Measurements from ENCODE around the gene POLRMT.
"Not testable (repeated sequence)": the region's sequence is repeated elsewhere in the genome, so short reads cannot be mapped to it uniquely, and the experiment has no call there.

Gene POLRMT

DNA sequence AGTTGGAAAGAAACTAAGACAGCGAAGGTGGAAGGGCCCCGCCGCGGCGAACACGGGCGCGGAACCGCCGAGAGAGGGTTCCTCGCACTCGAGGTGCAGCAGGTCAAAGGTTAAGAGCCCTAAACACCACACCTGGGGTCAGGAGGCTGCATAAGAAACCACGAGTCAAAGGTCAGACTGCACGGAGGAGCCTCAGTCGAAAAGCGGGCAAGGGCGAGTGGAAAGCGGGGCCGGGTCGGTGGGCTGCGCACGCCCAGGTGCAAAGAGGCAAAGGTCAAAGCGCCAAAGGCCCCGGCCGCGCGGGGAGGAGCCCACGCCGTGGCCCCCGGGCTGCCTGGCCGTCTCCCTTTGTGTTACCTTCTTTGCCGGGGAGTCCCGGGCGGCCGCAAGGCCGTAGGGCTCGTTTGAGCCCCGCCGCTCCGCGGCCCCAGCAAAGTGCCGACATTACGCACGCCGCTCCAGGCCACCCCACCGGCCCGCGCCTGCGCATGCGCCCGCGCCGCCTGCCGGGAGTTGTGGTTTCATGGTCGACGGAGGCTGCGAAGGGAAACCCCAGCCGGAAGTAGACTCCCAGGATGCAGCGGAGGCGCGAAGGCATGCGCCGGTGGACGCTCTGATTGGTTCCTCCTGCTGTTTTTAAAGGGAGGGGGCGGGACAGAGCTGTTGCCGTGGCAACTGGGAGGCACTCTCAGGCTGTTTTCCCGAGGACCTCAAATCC is at the start of gene POLRMT:
Gene POLRMT (minus strand): TSS at position 470 of the 718 bp plus-strand sequence. CDS start 25 bp downstream, at position 445.
- peak; percentile 97 for DNase-seq

DNA sequence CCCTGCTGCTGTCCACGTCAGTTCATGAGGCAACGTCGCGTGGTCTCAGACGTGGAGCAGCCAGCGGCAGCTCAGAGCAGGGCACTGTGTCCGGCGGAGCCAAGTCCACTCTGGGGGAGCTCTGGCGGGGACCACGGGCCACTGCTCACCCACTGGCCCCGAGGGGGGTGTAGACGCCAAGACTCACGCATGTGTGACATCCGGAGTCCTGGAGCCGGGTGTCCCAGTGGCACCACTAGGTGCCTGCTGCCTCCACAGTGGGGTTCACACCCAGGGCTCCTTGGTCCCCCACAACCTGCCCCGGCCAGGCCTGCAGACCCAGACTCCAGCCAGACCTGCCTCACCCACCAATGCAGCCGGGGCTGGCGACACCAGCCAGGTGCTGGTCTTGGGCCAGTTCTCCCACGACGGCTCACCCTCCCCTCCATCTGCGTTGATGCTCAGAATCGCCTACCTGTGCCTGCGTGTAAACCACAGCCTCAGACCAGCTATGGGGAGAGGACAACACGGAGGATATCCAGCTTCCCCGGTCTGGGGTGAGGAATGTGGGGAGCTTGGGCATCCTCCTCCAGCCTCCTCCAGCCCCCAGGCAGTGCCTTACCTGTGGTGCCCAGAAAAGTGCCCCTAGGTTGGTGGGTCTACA is 49.5 kb upstream of the POLRMT start:
- no peak for DNase-seq

DNA sequence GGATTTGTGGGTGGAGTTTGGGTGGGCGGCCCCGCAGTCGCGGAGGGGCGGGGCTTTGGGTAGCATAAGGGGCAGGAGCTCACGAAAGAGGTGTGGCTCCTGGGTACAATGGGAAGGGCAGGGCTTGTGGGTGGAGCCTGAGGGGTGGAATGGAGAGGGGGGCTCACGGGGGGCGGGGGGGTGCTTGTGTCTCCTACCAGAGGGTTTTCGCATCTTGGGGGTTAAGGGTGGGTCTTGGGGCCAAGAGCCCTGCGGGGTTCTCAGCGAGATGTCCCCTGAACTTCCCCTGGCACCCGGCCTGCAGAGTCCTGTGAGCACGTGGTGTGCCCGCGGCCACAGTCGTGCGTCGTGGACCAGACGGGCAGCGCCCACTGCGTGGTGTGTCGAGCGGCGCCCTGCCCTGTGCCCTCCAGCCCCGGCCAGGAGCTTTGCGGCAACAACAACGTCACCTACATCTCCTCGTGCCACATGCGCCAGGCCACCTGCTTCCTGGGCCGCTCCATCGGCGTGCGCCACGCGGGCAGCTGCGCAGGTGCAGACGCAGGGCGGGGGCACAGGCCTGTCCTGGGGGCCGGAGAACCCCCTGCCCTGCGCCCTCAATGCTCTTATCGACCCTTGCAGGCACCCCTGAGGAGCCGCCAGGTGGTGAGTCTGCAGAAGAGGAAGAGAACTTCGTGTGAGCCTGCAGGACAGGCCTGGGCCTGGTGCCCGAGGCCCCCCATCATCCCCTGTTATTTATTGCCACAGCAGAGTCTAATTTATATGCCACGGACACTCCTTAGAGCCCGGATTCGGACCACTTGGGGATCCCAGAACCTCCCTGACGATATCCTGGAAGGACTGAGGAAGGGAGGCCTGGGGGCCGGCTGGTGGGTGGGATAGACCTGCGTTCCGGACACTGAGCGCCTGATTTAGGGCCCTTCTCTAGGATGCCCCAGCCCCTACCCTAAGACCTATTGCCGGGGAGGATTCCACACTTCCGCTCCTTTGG is 48.0 kb upstream of the POLRMT start:
- DNase-seq, result peak; percentile 94

DNA sequence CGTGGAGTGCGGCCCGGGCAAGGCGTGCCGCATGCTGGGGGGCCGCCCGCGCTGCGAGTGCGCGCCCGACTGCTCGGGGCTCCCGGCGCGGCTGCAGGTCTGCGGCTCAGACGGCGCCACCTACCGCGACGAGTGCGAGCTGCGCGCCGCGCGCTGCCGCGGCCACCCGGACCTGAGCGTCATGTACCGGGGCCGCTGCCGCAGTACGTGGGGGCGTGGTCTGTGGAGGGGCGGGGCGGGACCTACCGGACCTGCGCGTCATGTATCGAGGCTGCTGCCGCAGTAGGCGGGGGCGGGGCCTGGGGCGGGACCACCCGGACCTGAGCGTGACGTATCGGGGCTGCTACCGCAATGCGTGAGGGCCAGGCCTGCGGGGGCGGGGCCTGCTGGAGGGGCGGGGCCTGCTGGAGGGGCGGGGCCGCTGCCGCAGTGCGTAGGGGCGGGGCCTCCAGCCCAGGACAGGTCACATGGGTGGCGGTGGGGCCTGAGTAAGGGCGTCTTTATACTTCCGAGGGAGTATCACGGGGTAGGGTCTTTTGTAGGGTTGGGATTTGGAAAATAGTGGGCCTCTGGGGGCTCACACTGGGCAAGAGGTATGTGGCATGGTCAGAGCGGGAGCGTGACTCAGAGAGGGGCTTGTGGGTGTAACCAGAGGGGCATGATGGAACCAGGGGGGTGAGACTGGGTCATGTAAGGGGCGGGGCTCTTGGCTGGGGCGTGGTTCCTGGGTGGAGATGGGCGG is 47.1 kb upstream of the POLRMT start:
- peak; percentile 100 for DNase-seq

DNA sequence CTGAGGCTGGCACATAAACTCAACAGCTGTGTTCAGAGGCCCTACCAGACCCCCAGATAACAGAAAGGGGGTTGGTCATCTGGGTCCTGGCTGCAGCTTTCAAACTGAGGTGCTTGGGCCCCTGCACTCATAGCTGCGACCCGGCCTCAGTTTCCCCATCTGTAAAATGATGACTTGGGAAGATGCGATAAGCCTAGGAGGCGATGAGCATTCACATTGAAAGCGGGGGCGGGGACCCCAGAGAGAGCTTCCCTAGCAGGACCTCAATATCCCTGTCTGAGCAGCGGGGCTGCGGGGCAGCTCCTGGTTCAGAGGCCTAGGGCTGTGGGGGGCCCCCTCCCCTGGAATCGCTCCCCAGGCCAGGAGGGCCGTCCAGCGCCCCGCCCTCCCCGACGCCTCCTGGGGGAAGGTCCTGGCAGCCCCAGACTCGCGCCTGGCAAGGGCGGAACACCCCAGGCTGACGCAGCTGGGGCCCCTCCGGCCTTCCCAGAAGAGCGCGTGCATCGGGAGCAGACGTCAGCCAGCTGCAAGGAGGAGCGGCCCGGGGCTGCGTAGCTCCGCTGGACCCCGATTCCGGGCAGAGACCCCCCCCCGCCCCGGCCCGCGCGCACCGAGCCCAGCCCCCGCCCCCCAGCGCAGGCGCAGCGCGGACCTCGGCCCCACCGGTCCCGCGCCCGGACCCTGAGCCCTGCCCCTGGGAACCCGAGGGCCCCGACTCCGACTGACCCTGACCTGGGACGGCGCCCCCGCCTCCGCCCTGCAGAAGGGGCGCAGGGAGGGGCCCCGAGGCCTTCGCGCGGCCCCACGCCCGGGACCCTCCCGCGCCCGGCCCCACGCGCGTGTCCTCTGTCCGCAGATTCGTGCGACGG is 46.3 kb upstream of the POLRMT start:
- DNase-seq, result peak; percentile 68

DNA sequence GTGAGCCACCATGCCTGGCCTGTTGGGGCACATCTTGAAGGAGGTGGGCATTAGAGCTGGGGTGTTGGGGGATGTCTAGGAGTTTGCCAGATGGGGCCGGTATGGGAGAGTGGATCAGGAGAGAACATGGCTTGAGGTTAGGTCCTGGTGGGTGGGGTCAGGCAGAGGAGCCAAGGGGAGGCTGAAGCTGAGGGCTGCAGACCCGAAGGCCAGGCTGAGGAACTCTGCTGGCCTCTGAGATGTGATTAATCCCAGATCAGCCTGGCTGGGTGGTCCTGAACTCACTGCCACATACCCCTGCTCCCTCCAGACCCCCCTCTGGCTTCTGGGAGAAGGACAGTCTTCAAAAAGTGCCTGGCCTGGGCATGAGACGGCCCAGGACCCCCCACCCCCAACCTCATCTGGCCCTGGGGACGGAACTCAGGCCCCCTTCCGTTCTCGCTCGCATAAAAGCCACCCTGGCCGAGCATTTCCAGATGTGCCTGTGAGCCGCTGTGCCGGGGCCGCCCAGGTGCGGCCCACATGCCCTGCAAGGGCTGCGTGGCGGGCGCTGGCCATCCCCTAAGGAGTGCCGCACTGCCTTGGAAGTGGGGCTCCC is 45.6 kb upstream of the POLRMT start:
- DNase-seq, result no peak

DNA sequence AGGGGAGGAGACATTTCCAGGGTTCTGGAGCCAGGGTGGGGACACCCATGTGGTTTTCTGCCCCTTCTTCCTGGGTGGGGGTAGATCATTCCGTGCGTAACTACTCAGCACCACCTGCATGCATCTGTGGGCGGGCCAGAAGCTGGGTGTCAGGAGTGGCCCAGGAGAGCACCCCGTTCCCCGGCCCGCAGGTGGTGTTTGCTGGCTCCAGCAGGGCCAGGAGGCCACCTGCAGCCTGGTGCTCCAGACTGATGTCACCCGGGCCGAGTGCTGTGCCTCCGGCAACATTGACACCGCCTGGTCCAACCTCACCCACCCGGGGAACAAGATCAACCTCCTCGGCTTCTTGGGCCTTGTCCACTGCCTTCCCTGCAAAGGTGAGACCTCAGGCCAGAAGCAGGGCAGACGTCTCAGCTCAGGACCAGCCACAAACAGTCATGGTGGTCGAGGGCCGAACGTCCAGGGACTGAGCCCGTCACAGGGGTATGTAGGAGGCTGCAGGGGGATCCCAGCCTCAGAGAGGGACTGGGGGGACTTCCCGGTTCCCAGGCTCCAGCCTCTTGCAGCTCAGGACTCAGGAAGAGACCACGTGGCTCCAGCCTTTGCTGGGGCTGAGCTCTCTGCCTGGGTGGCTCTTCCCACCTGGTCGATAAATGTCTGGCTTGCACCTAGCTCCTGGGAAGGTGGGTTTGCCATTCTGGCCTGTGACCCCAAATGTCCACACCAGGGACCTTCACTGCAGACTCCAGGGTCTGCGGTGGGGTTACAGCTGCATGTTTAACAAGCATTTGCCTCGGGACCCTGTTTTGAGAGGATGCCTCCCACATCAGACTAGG is 44.5 kb upstream of the POLRMT start:
- no peak for DNase-seq

DNA sequence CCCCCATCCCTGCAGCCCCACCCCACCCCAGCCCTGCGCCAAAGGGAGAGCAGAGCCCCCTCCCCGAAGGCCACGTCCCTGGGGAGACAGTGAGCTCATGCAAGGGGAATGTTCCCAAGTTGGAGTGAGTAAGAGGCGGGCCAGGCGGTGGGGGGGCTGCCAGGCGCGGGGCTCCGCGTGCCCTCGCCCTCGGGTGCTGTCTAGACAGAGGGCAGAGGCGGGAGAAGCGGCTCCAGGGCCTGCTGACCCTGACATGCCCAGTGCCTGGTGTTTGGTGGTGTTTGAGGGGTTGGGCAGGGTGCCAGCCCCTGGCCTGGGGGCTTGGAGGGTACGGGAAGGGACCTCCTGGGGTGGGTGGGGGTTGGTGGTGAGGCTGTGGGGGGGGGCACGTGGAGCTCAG is 43.9 kb upstream of the POLRMT start:
- DNase-seq, result no peak

DNA sequence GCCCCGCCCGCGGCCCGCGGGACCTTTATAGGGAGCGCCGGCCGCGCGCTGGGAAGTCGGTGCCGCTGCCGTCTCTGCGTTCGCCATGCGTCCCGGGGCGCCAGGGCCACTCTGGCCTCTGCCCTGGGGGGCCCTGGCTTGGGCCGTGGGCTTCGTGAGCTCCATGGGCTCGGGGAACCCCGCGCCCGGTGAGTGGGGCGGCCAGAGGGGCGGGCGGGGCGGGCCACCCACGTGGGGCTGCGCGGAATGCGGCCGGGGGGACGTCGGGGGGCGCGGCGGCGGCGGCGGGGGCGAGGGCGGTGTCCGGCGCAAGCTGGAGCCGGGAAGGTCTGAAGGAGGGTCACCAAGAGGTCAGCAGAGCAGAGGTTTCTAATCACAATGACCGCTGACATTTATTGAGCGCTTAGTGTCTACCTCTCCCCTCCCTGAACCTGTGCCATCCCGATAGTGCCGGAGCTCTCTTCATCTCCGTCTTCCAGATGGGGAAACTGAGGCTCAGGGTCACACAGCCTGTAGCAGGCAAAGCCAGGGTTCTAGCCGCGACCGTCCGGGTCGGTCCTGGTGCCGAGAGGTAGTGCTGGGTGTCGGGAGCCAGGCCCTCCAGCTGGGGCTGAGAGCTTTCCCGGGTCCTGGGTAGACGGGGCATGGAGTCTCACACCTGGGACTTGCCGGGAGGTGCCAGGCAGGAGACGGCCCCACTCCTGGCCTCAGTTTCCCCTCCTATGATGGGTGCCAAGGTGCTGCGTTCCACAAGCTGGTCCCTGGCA is 43.2 kb upstream of the POLRMT start, which contains the start of gene FSTL3:
Gene FSTL3 (plus strand): TSS at position 54 of the 767 bp plus-strand sequence. CDS start 32 bp downstream, at position 86.
- no peak for DNase-seq

DNA sequence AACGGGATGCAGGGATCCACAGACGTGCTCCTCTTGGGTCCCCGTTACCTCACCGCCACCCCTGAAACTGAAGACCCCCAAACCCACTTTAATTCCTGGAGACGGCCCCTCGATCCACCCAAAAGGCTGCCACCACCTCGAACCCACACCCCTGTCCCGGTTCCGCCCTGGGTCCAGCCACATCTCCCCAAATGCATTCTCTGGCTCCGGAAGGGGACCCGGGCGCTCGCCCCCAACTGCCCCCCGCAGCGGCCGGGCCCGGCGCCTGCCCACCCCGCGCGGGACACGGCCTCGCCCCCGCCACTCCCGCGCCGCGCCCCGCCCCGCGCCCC is 42.6 kb upstream of the POLRMT start:
- no peak for DNase-seq

DNA sequence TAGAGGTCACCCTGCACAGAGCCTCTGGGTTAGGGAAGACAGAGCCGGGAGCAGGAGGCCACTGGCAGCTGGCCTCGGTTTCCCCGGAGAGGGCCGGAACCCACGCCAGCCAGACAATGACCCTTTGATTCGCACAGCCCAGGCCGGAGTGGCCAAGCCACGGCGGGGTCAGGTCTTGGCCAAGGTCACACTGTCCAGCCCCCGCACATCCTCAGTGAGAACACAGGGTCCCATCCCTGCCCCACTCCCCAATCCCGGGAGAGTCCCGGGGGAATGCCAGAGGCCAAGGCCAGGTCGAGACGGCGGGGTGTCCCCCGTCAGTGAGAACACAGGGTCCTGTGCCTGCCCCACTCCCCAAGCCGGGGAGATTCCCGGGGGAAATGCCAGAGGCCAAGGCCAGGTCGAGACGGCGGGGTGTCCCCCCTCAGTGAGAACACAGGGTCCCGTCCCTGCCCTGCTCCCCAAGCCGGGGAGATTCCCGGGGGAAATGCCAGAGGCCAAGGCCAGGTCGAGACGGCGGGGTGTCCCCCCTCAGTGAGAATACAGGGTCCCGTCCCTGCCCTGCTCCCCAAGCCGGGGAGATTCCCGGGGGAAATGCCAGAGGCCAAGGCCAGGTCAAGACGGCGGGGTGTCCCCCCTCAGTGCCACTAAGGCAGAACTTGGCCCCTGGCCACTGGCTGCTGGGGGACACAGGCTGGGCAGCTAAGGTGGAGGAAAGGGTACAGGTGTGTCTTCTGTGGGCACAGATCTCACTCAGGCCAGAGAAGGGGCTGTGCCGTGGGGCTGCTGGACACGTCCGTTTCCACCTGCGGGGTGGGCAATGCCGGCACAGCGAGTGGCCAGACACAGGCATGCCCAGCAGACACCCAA is 41.2 kb upstream of the POLRMT start:
- DNase-seq, result no peak

DNA sequence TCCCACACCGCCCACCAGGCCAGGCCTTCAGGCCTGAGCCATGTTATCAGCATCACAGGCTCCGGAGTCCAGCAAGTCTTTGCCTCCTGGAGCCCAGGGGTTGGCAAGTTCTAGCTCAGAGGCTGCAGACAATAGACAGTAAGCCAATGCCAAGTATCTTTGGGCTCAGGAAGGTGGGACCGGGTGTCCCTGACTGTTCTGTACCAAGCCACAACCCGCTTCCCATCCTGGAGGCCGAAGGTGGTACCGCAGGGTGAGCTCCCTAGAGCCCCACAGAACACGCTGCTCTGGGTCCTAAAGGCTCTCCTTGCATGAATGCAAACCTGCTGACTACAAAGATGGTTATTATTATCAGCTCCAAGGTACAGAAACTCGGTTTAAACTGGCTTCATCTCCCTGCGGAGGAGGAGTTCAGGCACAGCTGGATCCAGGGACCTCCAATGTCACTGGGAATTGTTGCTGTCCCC is 37.3 kb upstream of the POLRMT start:
- DNase-seq, result no peak

DNA sequence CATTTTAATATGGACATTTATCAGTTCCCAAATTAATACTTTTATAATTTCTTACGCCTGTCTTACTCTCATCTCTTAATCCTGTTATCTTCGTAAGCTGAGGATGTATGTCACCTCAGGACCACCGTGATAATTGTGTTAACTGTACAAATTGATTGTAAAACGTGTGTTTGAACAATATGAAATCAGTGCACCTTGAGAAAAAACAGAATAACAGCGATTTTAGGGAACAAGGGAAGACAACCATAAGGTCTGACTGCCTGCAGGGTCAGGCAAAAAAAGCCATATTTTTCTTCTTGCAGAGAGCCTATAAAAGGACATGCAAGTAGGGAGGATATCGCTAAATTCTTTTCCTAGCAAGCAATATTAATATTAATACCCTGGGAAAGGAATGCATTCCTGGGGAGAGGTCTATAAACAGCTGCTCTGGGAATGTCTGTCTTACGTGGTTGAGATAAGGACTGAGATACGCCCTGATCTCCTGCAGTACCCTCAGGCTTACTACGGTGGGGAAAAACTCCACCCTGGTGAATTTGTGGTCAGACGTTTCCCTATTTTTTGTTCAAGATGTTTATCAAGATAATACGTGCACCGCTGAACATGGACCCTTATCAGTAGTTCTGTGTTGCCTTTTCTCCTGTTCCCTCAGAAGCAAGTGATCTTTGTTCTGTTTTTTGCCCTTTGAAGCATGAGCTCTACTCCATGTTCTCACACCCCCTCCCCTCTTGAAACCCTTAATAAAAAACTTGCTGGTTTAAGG is 35.5 kb upstream of the POLRMT start:
- DNase-seq, result not testable (repeated sequence)

DNA sequence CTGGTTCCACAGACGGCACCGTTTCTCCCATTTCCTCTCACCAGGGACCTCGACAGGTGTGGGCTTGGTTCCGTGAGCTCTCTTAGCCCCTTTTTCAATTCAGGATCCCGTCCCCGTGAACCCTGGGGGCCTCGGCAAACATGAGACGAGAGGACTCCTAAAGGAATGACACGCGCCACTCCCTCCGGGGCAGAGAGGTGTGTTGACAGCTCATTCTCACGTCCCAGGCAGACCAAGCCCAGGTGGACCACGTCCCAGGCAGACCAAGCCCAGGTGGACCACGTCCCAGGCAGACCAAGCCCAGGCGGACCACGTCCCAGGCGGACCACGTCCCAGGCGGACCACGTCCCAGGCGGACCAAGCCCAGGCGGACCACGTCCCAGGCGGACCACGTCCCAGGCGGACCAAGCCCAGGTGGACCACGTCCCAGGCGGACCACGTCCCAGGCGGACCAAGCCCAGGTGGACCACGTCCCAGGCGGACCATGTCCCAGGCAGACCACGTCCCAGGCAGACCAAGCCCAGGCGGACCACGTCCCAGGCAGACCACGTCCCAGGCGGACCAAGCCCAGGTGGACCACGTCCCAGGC is 33.7 kb upstream of the POLRMT start:
- not testable (repeated sequence) for DNase-seq

DNA sequence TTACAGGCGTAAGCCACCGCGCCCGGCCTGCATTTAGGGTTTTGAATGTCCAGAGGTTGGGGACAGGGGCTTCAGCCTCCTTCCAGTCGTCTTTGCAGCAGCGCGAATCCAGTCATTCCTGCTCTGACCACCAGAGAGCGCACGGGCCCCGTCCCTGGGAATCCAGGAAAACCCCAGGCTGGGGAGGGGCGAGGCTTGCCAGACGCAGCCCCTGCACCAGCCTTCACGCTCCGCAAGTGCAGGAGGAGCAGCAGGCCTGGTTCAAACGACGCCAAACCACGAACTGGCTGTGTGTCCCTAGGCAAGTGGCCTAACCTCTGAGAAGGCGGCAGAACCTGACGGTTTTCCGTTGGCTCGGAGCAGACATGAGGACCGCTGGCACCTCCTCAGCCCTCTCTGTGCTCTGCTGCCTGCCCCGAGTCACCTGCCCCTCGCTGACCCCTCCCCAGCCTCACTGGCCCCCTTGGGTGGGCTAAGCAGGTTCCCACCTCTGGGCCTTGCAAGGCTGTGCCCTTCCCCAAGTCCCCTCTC is 31.6 kb upstream of the POLRMT start:
- peak; percentile 89 for DNase-seq

DNA sequence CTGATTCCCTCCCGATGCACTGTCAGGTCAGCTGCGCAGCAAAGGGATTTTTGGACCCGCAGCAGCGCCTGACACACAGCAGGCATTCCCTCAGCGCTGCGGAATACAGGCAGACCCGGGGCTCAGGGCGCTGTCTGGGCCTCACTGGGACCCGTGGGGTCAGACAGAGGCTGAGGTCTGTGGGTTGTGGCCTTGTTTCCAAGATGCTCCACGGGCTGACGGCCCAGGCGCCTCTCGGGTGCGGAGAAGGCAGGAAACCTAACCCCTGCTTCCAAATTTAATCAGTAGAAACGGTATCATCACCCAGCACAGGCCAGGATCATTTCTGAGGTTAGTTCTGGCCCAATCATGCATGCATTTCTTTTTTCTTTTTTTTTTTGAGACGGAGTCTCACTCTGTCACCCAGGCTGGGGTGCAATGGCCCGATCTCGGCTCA is 30.4 kb upstream of the POLRMT start:
- DNase-seq, result no peak
